Neural progenitor cell (in vitro differentiated cells): Measurements from ENCODE around the gene PLCB3. TPM values are rescaled to one million over a fixed set of nuclear protein-coding genes. Genes with fewer than 3 reads are reported as not detected.

ENCODE experiments used
- DNase-seq: peaks from one replicate; pipeline ENCODE4 v3.0.0-alpha.2; 2016; ENCODE audit warnings: low spot score
- H2AFZ ChIP-seq: fragments of 200-600 bp; sonication (generic); replicated peaks from 2 replicates; pipeline ENCODE4 v1.6.1; 2016; ENCODE audit warnings: antibody characterized with exemption
- H3F3A ChIP-seq: fragments of 200-600 bp; sonication (generic); 2 replicates; pipeline ENCODE4 v1.6.1; 2016; ENCODE audit warnings: antibody characterized with exemption, low read depth
- H3K27ac ChIP-seq: fragments of 200-600 bp; sonication (generic); 2 replicates; pipeline ENCODE4 v1.5.1; 2016; ENCODE audit warnings: mild to moderate bottlenecking
- H3K27me3 ChIP-seq: fragments of 200-600 bp; sonication (generic); 2 replicates; pipeline ENCODE4 v1.6.1; 2016; ENCODE audit warnings: mild to moderate bottlenecking, moderate library complexity
- H3K36me3 ChIP-seq: fragments of 200-600 bp; sonication (generic); 2 replicates; pipeline ENCODE4 v1.5.1; 2016
- H3K4me1 ChIP-seq: fragments of 200-600 bp; sonication (generic); 2 replicates; pipeline ENCODE4 v1.6.1; 2016; ENCODE audit warnings: mixed run types
- H3K4me2 ChIP-seq: fragments of 200-600 bp; sonication (generic); 2 replicates; pipeline ENCODE4 v1.6.1; 2016
- H3K4me3 ChIP-seq: fragments of 200-600 bp; sonication (generic); 2 replicates; pipeline ENCODE4 v1.5.1; 2016
- H3K79me2 ChIP-seq: fragments of 200-600 bp; sonication (generic); 2 replicates; pipeline ENCODE4 v1.6.1; 2016; ENCODE audit warnings: low read depth
- H3K9ac ChIP-seq: fragments of 200-600 bp; sonication (generic); 2 replicates; pipeline ENCODE4 v1.6.1; 2016
- H3K9me3 ChIP-seq: fragments of 200-600 bp; sonication (generic); 2 replicates; pipeline ENCODE4 v1.5.1; 2016; ENCODE audit warnings: low read depth
- H4K20me1 ChIP-seq: fragments of 200-600 bp; sonication (generic); 2 replicates; pipeline ENCODE4 v1.6.1; 2016; ENCODE audit warnings: low read depth
- H3K27ac Mint-ChIP-seq: 3 replicates; pipeline ENCODE4 v1.8.0; 2021; ENCODE audit warnings: mixed read lengths
- H3K27me3 Mint-ChIP-seq: 2 replicates; pipeline ENCODE4 v1.8.0; 2022; ENCODE audit warnings: low read depth, mild to moderate bottlenecking, inconsistent platforms, moderate library complexity, mixed read lengths; ENCODE audit not compliant: insufficient read depth
- H3K36me3 Mint-ChIP-seq: 3 replicates; pipeline ENCODE4 v1.8.0; 2021; ENCODE audit warnings: mixed read lengths
- H3K4me1 Mint-ChIP-seq: 3 replicates; pipeline ENCODE4 v1.8.0; 2021; ENCODE audit warnings: mixed read lengths
- H3K4me3 Mint-ChIP-seq: 3 replicates; pipeline ENCODE4 v1.8.0; 2021; ENCODE audit warnings: mild to moderate bottlenecking, moderate library complexity, mixed read lengths
- H3K9me3 Mint-ChIP-seq: 3 replicates; pipeline ENCODE4 v1.8.0; 2020; ENCODE audit warnings: mixed read lengths
- EZH2 ChIP-seq: fragments of 200-600 bp; sonication (generic); IDR thresholded peaks from 2 replicates; pipeline ENCODE4 v1.6.1; 2017; ENCODE audit warnings: antibody characterized with exemption, mild to moderate bottlenecking, moderate library complexity
- EZH2phosphoT487 ChIP-seq: fragments of 200-600 bp; sonication (generic); IDR thresholded peaks from 2 replicates; pipeline ENCODE4 v1.6.1; 2017; ENCODE audit warnings: antibody characterized with exemption
- total RNA-seq: library from RNA; depleted of rRNA; stranded (reverse); fragments of >200 nt; gene quantifications from 2 replicates; pipeline ENCODE4 v1.2.3, GENCODE V29; 2015; ENCODE audit warnings: low replicate concordance
- TF ChIP-seq, protein P1 (sequence below): fragments of 200-600 bp; sonication (generic); IDR thresholded peaks from 2 replicates; pipeline ENCODE4 v1.5.1; 2017; ENCODE audit warnings: antibody characterized with exemption, mild to moderate bottlenecking

PLCB3 gene
- total RNA-seq, 1 donor from 2014 or later = 15.6 TPM

DNA sequence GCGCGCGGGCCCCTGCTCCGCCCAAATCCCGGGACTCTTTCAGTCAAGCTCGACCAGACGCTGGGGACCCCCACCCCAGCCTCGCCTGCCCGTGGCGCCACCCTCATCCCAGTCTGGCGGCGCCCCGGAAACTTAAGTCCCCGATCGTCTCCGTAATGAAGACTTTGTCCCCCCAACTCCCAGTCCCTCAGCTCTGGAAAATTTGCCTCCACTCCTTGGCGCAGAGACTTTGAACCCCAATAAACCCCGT, 348 bp downstream of the PLCB3 start:
- Histone ChIP-seq H3K36me3 (no peaks in the 10 kb centered on the region), H3K4me1 (peaks cover 38% of the 10 kb centered on the region), H3K9me3 (no peaks in the 10 kb centered on the region), H3K27me3 (peaks cover 6% of the 10 kb centered on the region), H4K20me1 (peaks cover 25% of the 10 kb centered on the region), H3K79me2 (peaks cover 11% of the 10 kb centered on the region), H3K9ac (peak overlapping the region; percentile 36), H2AFZ (peak overlapping the region; percentile 87), H3K4me2 (peak overlapping the region; percentile 89), H3F3A (peaks cover 49% of the 10 kb centered on the region), H3K4me3 (peak overlapping the region; percentile 80), H3K27ac (no peak overlapping the region)
- Mint-ChIP-seq H3K27ac (no peak overlapping the region), H3K9me3 (no peaks in the 10 kb centered on the region), H3K4me3 (peak overlapping the region; percentile 95), H3K4me1 (peaks cover 45% of the 10 kb centered on the region), H3K27me3 (peaks cover 17% of the 10 kb centered on the region), H3K36me3 (peaks cover 4% of the 10 kb centered on the region)
- no peak for DNase-seq
- TF ChIP-seq EZH2phosphoT487 (no peak), EZH2 (no peak)
- TF ChIP-seq, protein P1, sequence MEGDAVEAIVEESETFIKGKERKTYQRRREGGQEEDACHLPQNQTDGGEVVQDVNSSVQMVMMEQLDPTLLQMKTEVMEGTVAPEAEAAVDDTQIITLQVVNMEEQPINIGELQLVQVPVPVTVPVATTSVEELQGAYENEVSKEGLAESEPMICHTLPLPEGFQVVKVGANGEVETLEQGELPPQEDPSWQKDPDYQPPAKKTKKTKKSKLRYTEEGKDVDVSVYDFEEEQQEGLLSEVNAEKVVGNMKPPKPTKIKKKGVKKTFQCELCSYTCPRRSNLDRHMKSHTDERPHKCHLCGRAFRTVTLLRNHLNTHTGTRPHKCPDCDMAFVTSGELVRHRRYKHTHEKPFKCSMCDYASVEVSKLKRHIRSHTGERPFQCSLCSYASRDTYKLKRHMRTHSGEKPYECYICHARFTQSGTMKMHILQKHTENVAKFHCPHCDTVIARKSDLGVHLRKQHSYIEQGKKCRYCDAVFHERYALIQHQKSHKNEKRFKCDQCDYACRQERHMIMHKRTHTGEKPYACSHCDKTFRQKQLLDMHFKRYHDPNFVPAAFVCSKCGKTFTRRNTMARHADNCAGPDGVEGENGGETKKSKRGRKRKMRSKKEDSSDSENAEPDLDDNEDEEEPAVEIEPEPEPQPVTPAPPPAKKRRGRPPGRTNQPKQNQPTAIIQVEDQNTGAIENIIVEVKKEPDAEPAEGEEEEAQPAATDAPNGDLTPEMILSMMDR = no peak

DNA sequence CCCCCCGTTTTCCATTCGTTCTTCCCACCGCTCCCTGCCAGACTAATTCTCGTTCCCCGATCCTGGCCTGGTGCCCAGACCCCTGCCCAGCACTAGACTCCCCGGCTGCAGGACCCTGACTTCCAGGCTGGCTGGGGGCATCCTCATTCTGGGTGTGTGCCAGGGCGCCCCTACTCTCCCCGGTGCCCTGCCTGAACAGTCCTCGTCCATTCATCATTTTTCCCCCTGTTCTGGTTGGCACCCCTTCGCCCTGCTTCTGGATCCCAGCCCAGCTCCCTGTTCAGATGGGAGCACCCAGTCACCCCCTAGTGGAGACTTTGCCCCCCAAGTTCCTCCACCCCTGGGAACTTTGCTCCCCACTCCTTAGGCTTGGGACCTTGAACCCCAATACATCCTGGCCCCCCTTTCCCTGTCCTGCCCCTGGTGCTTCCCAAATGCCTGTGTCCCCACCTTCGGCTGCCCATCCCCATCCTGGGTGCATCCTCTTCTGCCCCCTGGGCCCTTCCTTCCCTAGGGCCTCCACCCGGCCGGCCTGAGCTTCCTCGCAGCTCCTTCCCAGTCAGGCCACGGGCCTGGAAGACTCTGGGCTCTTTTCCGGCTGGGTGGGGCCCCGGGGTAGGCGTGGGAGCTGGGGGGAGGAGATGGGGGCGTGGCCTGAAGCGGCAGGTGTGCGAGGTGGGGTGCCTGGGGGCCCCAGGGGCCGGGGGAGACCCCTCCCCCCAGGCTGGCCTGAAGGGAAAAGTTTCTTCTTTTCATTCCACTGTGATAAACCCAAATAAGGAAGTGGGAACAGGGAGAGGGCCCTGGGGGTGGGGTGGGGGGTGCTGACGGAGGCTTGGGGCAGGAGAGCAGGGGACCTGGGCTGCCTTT, 908 bp downstream of the PLCB3 start:
- Histone ChIP-seq H3K9me3 (no peaks in the 10 kb centered on the region), H3K4me3 (peak overlapping the region; percentile 80), H3K27ac (no peak overlapping the region), H3K9ac (peak overlapping the region; percentile 36), H3K4me2 (peak overlapping the region; percentile 89), H3K36me3 (no peaks in the 10 kb centered on the region), H4K20me1 (peaks cover 25% of the 10 kb centered on the region), H2AFZ (no peak overlapping the region), H3K79me2 (peaks cover 11% of the 10 kb centered on the region), H3K4me1 (peaks cover 38% of the 10 kb centered on the region), H3F3A (peaks cover 44% of the 10 kb centered on the region), H3K27me3 (peaks cover 6% of the 10 kb centered on the region)
- Mint-ChIP-seq H3K27me3 (peaks cover 17% of the 10 kb centered on the region), H3K4me1 (peaks cover 42% of the 10 kb centered on the region), H3K36me3 (peaks cover 4% of the 10 kb centered on the region), H3K9me3 (no peaks in the 10 kb centered on the region), H3K4me3 (peak overlapping the region; percentile 95), H3K27ac (no peak overlapping the region)
- DNase-seq = peak; percentile 52
- TF ChIP-seq EZH2phosphoT487 = no peak
- TF ChIP-seq, protein P1 = peak; percentile 56

DNA sequence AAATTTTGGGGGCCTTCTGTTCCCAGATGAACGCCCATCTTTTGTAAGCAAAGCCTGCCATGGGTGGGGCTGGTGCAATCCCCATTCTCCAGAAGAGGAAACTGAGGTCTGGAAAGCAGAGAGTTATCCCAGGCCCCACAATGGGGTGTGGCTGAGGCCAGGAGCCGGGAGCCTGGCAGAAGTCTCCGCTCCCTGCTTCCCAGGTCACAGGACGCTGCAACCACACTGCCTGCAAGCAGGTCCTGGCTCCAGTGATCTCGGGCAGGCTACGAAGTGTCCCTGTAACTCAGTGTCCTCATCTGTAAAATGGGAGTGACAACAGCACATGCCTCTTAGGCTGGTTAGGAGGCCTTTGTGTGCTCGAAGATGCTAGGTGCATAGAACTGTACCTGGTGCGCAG, 1.7 kb downstream of the PLCB3 start:
- Mint-ChIP-seq H3K9me3 (no peaks in the 10 kb centered on the region), H3K4me1 (peaks cover 38% of the 10 kb centered on the region), H3K27me3 (peaks cover 15% of the 10 kb centered on the region), H3K36me3 (peaks cover 6% of the 10 kb centered on the region), H3K4me3 (peak overlapping the region; percentile 95), H3K27ac (no peak overlapping the region)
- Histone ChIP-seq H4K20me1 (peaks cover 25% of the 10 kb centered on the region), H3K4me2 (peak overlapping the region; percentile 89), H2AFZ (no peak overlapping the region), H3K79me2 (peaks cover 11% of the 10 kb centered on the region), H3K4me3 (peak overlapping the region; percentile 80), H3K9ac (no peak overlapping the region), H3F3A (peaks cover 38% of the 10 kb centered on the region), H3K9me3 (no peaks in the 10 kb centered on the region), H3K4me1 (peaks cover 32% of the 10 kb centered on the region), H3K36me3 (no peaks in the 10 kb centered on the region), H3K27me3 (peaks cover 3% of the 10 kb centered on the region), H3K27ac (no peak overlapping the region)
- TF ChIP-seq, protein P1 = no peak
- TF ChIP-seq EZH2phosphoT487 (no peak), EZH2 (no peak)
- no peak for DNase-seq
